Testis (tissue), 2 donors: ENCODE data around the gene SHC3.

Experiments used
- POLR2A ChIP-seq: fragments of 450-650 bp; IDR thresholded peaks from one replicate; pipeline ENCODE4 v1.6.1; 2017; ENCODE audit warnings: antibody characterized with exemption, mild to moderate bottlenecking, moderate library complexity
- TF ChIP-seq, protein P1 (sequence below), 3 experiments: fragments of 450-650 bp in 2 of 3; fragments of 200-600 bp in 1 of 3; sonication (generic) in 1 of 3; IDR thresholded peaks; one replicate each; pipeline ENCODE4 v1.5.1; 2016 to 2019; ENCODE audit warnings: antibody characterized with exemption in 3 of 3, mild to moderate bottlenecking in 2 of 3, moderate library complexity in 1 of 3

DNA sequence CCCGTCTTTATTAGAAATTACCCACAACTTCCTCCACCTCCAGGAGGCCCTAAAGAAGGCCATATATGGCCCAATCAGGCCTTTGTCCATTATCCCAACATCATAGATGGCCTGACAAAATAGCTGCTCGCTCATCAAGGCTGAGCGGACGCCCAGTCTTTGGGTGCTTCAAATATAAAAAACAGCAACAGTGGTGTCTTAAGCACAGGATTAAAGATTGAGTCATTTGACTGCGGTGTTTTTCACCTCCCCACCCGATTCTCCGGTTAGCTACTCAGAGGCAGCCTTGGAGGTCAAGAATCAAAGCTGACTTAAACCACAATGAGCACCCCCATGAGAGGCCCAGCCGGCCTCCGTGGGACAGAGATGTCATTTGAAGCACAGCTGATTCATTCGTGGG is 168.6 kb downstream of the SHC3 start:
- TF ChIP-seq, protein P1, sequence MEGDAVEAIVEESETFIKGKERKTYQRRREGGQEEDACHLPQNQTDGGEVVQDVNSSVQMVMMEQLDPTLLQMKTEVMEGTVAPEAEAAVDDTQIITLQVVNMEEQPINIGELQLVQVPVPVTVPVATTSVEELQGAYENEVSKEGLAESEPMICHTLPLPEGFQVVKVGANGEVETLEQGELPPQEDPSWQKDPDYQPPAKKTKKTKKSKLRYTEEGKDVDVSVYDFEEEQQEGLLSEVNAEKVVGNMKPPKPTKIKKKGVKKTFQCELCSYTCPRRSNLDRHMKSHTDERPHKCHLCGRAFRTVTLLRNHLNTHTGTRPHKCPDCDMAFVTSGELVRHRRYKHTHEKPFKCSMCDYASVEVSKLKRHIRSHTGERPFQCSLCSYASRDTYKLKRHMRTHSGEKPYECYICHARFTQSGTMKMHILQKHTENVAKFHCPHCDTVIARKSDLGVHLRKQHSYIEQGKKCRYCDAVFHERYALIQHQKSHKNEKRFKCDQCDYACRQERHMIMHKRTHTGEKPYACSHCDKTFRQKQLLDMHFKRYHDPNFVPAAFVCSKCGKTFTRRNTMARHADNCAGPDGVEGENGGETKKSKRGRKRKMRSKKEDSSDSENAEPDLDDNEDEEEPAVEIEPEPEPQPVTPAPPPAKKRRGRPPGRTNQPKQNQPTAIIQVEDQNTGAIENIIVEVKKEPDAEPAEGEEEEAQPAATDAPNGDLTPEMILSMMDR (IDR thresholded peaks at IDR 0.05): no peak
- no peak for TF ChIP-seq POLR2A
